LNCaP clone FGC (cell line): Measurements from ENCODE around the gene WWP2.
"Not testable (repeated sequence)": the region's sequence is repeated elsewhere in the genome, so short reads cannot be mapped to it uniquely, and the experiment has no call there.

Experiments
- DNase-seq: peaks from one replicate; pipeline ENCODE4 v3.0.0-alpha.2; 2011; ENCODE audit warnings: low read depth
- H3K4me3 ChIP-seq: 2 replicates; pipeline ENCODE4 v1.5.1; 2011; ENCODE audit warnings: mild to moderate bottlenecking, low read depth, low read length, control low read depth
- CTCF ChIP-seq: IDR thresholded peaks from 2 replicates; pipeline ENCODE4 v1.5.1; 2012; ENCODE audit warnings: mild to moderate bottlenecking; ENCODE audit not compliant: control insufficient read depth, insufficient read depth; ENCODE audit errors: extremely low read depth

The WWP2 gene

GRCh38 chr16:69823831-69824563 lies 61.9 kb downstream of the WWP2 start:
- no peak for TF ChIP-seq CTCF
- DNase-seq: no peak

GRCh38 chr16:69824564-69825142 lies 62.5 kb downstream of the WWP2 start:
- H3K4me3 ChIP-seq, DNase-seq: not testable (repeated sequence)

More at GRCh38 chr16:69823831-69824563, 61.9 kb downstream of the WWP2 start:
- no peak overlapping the region for H3K4me3 ChIP-seq

- no peak for TF ChIP-seq CTCF
- no peak overlapping the region for H3K4me3 ChIP-seq
- no peak for DNase-seq
These were observed 65.4 kb downstream of the WWP2 start for GRCh38 chr16:69827524-69827923.

GRCh38 chr16:69829338-69829737 lies 67.2 kb downstream of the WWP2 start:
- no peak for DNase-seq
- TF ChIP-seq CTCF: no peak
- H3K4me3 ChIP-seq: no peak overlapping the region

GRCh38 chr16:69830146-69830533 lies 68.0 kb downstream of the WWP2 start:
- no peak overlapping the region for H3K4me3 ChIP-seq
- TF ChIP-seq CTCF: no peak
- DNase-seq: no peak

GRCh38 chr16:69830534-69831211 lies 68.5 kb downstream of the WWP2 start:
- no peak for TF ChIP-seq CTCF
- no peak for DNase-seq
- no peak overlapping the region for H3K4me3 ChIP-seq
